Tibial artery (tissue), 4 donors: ENCODE results near the gene ERC1.

ENCODE experiments used
- DNase-seq, 2 donors: peaks; one replicate each; pipeline ENCODE4 v3.0.0-alpha.2; 2019
- H3K27ac ChIP-seq, 2 donors: fragments of 200-600 bp; sonication (generic) in 1 of 2; 1 replicate in 1 of 2; 2 replicates in 1 of 2; pipeline ENCODE4 v1.5.1; 2018 to 2019; ENCODE audit warnings: mild to moderate bottlenecking in 1 of 2
- H3K27me3 ChIP-seq, 2 donors: fragments of 200-600 bp; sonication (generic) in 1 of 2; one replicate each; pipeline versions ENCODE4 v1.5.1 to v1.6.0; 2016 to 2019
- H3K36me3 ChIP-seq, 3 donors: fragments of 200-600 bp; sonication (generic) in 2 of 3; one replicate each; pipeline ENCODE4 v1.5.1; 2016 to 2019; ENCODE audit warnings: mild to moderate bottlenecking in 2 of 3
- H3K4me1 ChIP-seq, 4 donors: fragments of 200-600 bp; sonication (generic) in 2 of 4; 1 replicate in 3 of 4; 2 replicates in 1 of 4; pipeline ENCODE4 v1.5.1; 2016 to 2019
- H3K4me3 ChIP-seq, 2 donors: fragments of 200-600 bp; sonication (generic) in 1 of 2; 1 replicate in 1 of 2; 2 replicates in 1 of 2; pipeline ENCODE4 v1.5.1; 2018 to 2019; ENCODE audit warnings: mild to moderate bottlenecking in 2 of 2
- H3K9me3 ChIP-seq, 3 donors: fragments of 200-600 bp; sonication (generic) in 1 of 3; one replicate each; pipeline ENCODE4 v1.5.1; 2016 to 2019
- CTCF ChIP-seq, 2 experiments: fragments of 200-600 bp in 1 of 2; fragments of 450-650 bp in 1 of 2; IDR thresholded peaks; one replicate each; pipeline ENCODE4 v1.5.1; 2017 to 2019; ENCODE audit warnings: antibody characterized with exemption in 2 of 2, mild to moderate bottlenecking in 1 of 2, moderate library complexity in 1 of 2
- intact Hi-C: fragments of 100-400 bp; cut with DNase I; formaldehyde crosslinking; loops from one replicate; pipeline ENCODE4 v1.15.0; 2023; ENCODE audit warnings: low total_unique reads

The ERC1 gene

GRCh38 chr12:1320021-1320420 lies 329.0 kb downstream of the ERC1 start:
- Histone ChIP-seq H3K36me3 (peaks cover 2 to 4% (median 4%) of the 10 kb centered on the region in 3 donors), H3K27me3 (no peaks in the 10 kb centered on the region), H3K4me1 (peaks cover 0 to 16% (median 5%) of the 10 kb centered on the region in 4 donors), H3K9me3 (no peaks in the 10 kb centered on the region), H3K27ac (no peak overlapping the region), H3K4me3 (no peak overlapping the region)
- no peak for DNase-seq
- intact Hi-C loops, result no loop called here
- TF ChIP-seq CTCF (IDR thresholded peaks at IDR 0.05), result no peak

- Histone ChIP-seq H3K27me3 (no peaks in the 10 kb centered on the region), H3K4me1 (peaks cover 0 to 16% (median 5%) of the 10 kb centered on the region in 4 donors), H3K4me3 (no peak overlapping the region), H3K9me3 (no peaks in the 10 kb centered on the region), H3K27ac (no peak overlapping the region), H3K36me3 (no peaks in the 10 kb centered on the region)
- TF ChIP-seq CTCF (IDR thresholded peaks at IDR 0.05), result no peak
- intact Hi-C loops, result no loop called here
- no peak for DNase-seq
These were observed 331.8 kb downstream of the ERC1 start for GRCh38 chr12:1322821-1323220.

- no peaks in the 10 kb centered on the region for H3K27me3 ChIP-seq
- intact Hi-C loops, result no loop called here
- H3K36me3 ChIP-seq, result no peaks in the 10 kb centered on the region
- no peak overlapping the region for H3K4me3 ChIP-seq
- peaks cover 0 to 4% (median 0%) of the 10 kb centered on the region in 4 donors for H3K4me1 ChIP-seq
- DNase-seq, result no peak
- no peaks in the 10 kb centered on the region for H3K9me3 ChIP-seq
- no peak for TF ChIP-seq CTCF (IDR thresholded peaks at IDR 0.05)
- no peak overlapping the region for H3K27ac ChIP-seq
These were observed 333.1 kb downstream of the ERC1 start for GRCh38 chr12:1324099-1324498.

- H3K9me3 ChIP-seq, result no peaks in the 10 kb centered on the region
- no peaks in the 10 kb centered on the region for H3K4me1 ChIP-seq
- DNase-seq, result no peak
- intact Hi-C loops, result no loop called here
- no peaks in the 10 kb centered on the region for H3K36me3 ChIP-seq
- H3K27ac ChIP-seq, result no peak overlapping the region
- H3K27me3 ChIP-seq, result no peaks in the 10 kb centered on the region
- no peak overlapping the region for H3K4me3 ChIP-seq
- no peak for TF ChIP-seq CTCF (IDR thresholded peaks at IDR 0.05)
These were observed 333.9 kb downstream of the ERC1 start for GRCh38 chr12:1324910-1325309.

- Histone ChIP-seq H3K4me1 (no peaks in the 10 kb centered on the region), H3K27ac (no peak overlapping the region), H3K27me3 (no peaks in the 10 kb centered on the region), H3K36me3 (no peaks in the 10 kb centered on the region), H3K9me3 (no peaks in the 10 kb centered on the region), H3K4me3 (no peak overlapping the region)
- intact Hi-C loops, result no loop called here
- DNase-seq, result no peak
- TF ChIP-seq CTCF (IDR thresholded peaks at IDR 0.05), result no peak
These were observed 334.6 kb downstream of the ERC1 start for GRCh38 chr12:1325666-1326065.

DNA sequence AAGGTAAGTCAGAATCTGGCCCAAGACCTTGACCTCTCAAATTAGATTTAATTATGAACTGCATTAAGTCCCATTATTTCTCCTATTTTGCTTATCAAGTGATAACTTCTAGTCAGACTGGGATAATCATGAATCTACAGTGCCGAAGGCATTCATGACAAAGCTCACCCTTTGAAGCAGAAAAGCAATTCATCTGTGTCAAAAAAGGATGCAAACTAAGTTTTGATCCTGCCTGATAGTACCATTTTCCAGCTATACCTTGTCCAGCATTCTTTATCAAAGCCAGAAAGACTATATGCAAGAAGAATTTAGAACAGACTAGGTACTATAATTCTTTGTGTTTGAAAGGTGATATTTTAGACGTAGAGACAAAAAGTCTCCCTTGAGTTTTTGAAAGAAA lies 335.2 kb downstream of the ERC1 start:
- no peak for DNase-seq
- Histone ChIP-seq H3K4me3 (no peak overlapping the region), H3K36me3 (no peaks in the 10 kb centered on the region), H3K9me3 (no peaks in the 10 kb centered on the region), H3K27me3 (no peaks in the 10 kb centered on the region), H3K4me1 (no peaks in the 10 kb centered on the region), H3K27ac (no peak overlapping the region)
- intact Hi-C loops, result no loop called here
- no peak for TF ChIP-seq CTCF (IDR thresholded peaks at IDR 0.05)
